ENCODE measurements around the gene PIK3R1.
"Not testable (repeated sequence)": the region's sequence is repeated elsewhere in the genome, so short reads cannot be mapped to it uniquely, and the experiment has no call there.

The PIK3R1 gene

GRCh38 chr5:68194386-68194785, 21.2 kb upstream of the PIK3R1 start:
- FAIRE-seq, result no peak

- FAIRE-seq, result no peak
Measured at GRCh38 chr5:68195137-68195536, 20.4 kb upstream of the PIK3R1 start.

- FAIRE-seq, result no peak
Measured at GRCh38 chr5:68196876-68197275, 18.7 kb upstream of the PIK3R1 start.

GRCh38 chr5:68200288-68200687, 15.3 kb upstream of the PIK3R1 start:
- no peak for FAIRE-seq

- FAIRE-seq, result not testable (repeated sequence)
Measured at GRCh38 chr5:68210654-68211053, 4.9 kb upstream of the PIK3R1 start.

GRCh38 chr5:68214482-68215207, 911 bp upstream of the PIK3R1 start:
- no peak for FAIRE-seq

GRCh38 chr5:68215898-68216244, 315 bp downstream of the PIK3R1 start:
- no peak for FAIRE-seq

GRCh38 chr5:68216245-68217046, 890 bp downstream of the PIK3R1 start:
- FAIRE-seq, result no peak

GRCh38 chr5:68217047-68217355, 1.4 kb downstream of the PIK3R1 start:
- peak; percentile 76 for FAIRE-seq

- FAIRE-seq, result no peak
Measured at GRCh38 chr5:68217528-68217927, 2.0 kb downstream of the PIK3R1 start.

- no peak for FAIRE-seq
Measured at GRCh38 chr5:68219161-68219816, 3.7 kb downstream of the PIK3R1 start.

- FAIRE-seq, result no peak
Measured at GRCh38 chr5:68220260-68220659, 4.7 kb downstream of the PIK3R1 start.

GRCh38 chr5:68220914-68221313, 5.4 kb downstream of the PIK3R1 start:
- no peak for FAIRE-seq

- FAIRE-seq, result no peak
Measured at GRCh38 chr5:68221488-68221887, 5.9 kb downstream of the PIK3R1 start.

- no peak for FAIRE-seq
Measured at GRCh38 chr5:68222310-68222709, 6.8 kb downstream of the PIK3R1 start.

GRCh38 chr5:68222824-68223354, 7.3 kb downstream of the PIK3R1 start:
- no peak for FAIRE-seq

GRCh38 chr5:68223904-68224303, 8.3 kb downstream of the PIK3R1 start:
- no peak for FAIRE-seq

GRCh38 chr5:68224509-68225187, 9.1 kb downstream of the PIK3R1 start:
- FAIRE-seq, result no peak

- no peak for FAIRE-seq
Measured at GRCh38 chr5:68225188-68225910, 9.8 kb downstream of the PIK3R1 start.

GRCh38 chr5:68225911-68226545, 10.5 kb downstream of the PIK3R1 start:
- no peak for FAIRE-seq

- no peak for FAIRE-seq
Measured at GRCh38 chr5:68226546-68227073, 11.1 kb downstream of the PIK3R1 start.

Measured in islet of Langerhans (tissue), 1 donor.